HG03280 (cell line): Measurements from ENCODE around the gene CCDC110.
A peak's percentile ranks its signal among the peaks of the same experiment; 100 is the strongest.

ENCODE experiments used
- ATAC-seq: cut with Tn5 transposase; IDR thresholded peaks from one replicate; pipeline ENCODE4 v1.9.1; 2021; ENCODE audit warnings: mild to moderate bottlenecking, moderate library complexity; ENCODE audit not compliant: unreplicated experiment

Gene CCDC110

GRCh38 chr4:185473247-185473646, 1.7 kb upstream of the CCDC110 start:
- ATAC-seq, result no peak

- no peak for ATAC-seq
Observed at GRCh38 chr4:185472103-185472542, 590 bp upstream of the CCDC110 start.

GRCh38 chr4:185470501-185471195, 885 bp downstream of the CCDC110 start:
- no peak for ATAC-seq

DNA sequence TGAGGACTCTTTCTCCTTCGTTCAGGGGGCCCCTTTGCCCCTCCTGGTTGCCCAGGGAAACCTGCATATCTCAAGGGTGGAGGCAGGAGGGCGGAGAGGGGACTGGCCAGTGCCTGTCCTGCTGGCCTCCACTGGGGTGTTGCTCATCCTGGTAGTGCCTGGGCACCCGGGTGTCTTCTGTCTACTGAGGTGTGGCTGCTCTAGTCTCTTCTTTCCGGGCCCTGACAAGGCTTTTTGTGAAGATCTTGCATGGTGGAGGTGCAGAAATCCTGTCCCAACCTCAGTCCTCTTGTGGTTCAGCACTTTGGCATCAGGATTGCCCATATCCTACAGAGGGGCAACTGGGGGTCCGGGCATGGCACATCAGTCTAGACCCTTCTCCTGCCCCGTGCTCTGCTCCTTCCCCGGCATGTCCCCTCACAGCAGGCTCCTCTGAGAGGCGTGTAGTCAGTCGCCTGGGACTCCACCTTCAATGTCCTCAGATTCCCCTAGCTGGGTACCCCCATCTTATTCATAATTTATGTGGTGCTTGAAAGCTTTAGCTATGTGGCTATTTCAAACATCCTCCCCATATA, 1.9 kb downstream of the CCDC110 start:
- ATAC-seq, result no peak

GRCh38 chr4:185468999-185469398, 2.5 kb downstream of the CCDC110 start:
- no peak for ATAC-seq

GRCh38 chr4:185467991-185468390, 3.5 kb downstream of the CCDC110 start:
- ATAC-seq, result no peak

- no peak for ATAC-seq
Observed at GRCh38 chr4:185467101-185467500, 4.4 kb downstream of the CCDC110 start.

DNA sequence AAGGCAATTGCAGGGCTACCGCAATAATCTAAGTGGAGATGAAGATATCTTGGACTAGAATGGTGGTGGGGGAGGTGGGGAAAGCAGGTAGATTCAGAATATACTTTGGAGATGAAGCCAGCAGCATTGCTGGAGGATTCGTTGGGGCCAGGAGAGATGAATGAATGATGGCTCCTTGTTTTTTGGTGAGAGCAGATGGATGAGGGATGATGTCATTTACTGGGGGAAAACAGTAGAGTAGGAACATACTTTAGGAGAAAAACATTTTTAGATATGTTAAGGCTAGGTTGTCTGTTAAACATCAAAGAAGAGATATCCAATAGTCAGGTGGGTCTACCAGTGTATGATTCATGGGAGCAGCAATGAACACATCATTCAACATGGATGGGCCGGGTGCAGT, 5.8 kb downstream of the CCDC110 start:
- ATAC-seq, result no peak

DNA sequence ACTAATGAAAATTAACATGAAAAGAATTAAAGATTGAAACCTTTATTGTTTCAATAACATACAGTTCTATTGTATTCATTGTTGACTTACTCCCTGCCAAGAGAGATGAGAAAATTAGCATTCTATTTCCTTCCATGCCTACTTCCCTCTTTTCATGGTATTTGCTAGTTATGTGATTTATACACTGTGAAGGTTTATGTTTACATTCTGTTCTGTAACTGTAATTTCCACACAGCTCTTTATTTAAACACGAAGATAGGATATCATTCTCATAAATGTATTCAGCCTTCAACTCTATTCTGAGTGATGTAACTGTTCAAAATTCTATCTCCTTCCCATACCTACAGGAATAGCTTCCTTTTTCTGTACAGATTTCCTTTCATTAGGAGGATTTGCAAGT, 6.6 kb downstream of the CCDC110 start:
- no peak for ATAC-seq

GRCh38 chr4:185464183-185464582, 7.3 kb downstream of the CCDC110 start:
- no peak for ATAC-seq

GRCh38 chr4:185463541-185463940, 8.0 kb downstream of the CCDC110 start:
- no peak for ATAC-seq

DNA sequence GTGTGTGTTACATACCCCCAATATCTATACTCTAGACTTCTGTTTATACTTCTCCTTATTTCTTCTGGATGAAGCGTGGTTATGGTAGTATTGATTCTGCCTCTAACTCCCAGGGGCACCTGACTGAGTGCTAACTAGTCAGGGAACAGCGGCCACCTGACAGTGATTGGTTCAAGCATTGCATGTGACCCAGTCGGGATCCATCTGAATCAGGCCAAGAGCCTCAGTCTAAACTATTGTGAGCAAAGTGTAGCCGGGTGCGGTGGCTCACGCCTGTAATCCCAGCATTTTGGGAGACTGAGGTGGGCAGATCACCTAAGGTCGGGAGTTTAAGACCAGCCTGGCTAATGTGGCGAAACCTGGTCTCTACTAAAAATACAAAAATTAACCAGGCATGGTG, 10.0 kb downstream of the CCDC110 start:
- no peak for ATAC-seq

- no peak for ATAC-seq
Observed at GRCh38 chr4:185457136-185457535, 14.4 kb downstream of the CCDC110 start.

GRCh38 chr4:185456131-185456530, 15.4 kb downstream of the CCDC110 start:
- no peak for ATAC-seq

- ATAC-seq, result no peak
Observed at GRCh38 chr4:185445209-185445608, 26.3 kb downstream of the CCDC110 start.

DNA sequence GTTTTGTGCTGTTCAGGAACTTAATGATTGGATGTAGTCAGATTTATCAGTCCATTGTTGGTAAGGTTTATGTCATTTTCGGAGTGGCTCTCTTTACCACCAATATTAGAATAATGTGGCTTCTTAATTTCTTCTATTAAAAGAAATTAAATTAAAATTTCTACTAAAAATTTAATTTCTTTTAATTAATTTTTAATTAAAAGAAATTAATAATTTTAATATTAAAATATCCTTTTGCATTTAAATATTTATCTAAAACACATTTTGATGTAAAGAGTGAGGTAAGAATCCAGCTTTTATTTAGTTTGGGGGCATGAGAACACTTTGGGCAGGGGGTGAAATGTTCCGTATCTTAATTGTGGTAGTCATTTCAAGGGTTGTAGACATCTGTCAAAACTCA, 30.1 kb downstream of the CCDC110 start:
- ATAC-seq, result no peak

DNA sequence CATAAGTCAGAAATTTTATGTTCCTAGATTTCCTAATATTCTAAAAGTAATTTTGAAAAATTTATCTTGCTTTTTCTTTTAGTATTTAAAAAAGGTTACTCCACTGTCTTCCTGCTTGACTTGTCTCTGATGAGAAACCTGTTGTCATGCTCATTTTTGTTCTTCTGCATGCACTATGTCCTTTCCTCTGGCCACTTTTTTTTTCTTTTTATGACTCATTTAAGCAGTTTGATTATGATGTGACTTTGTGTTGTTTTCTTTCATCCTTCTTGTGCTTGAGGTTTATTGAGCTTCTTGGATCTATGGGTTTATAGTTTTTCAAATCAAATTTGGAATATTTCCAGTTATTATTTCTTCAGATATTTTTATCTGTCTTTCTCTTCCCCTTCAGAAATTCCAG, 33.7 kb downstream of the CCDC110 start:
- ATAC-seq, result peak; percentile 62

GRCh38 chr4:185435466-185435865, 36.1 kb downstream of the CCDC110 start:
- ATAC-seq, result no peak

DNA sequence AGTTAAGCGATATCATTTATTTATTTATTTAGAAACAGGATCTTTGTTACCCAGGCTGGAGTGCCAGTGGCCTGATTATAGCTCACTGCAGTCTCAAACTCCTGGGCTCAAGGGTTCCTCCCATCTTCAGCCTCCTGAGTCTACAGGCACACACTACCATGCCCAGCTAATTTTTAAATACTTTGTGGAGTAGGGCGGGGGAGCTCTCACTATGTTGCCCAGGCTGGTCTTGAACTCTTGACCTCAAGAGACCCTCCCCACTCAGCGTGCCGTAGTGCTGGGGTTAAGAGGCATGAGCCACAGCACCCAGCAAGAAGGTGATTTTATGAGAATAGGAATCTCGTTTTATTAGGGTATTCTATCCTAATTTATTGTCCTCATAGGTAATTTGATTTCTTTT, 41.9 kb downstream of the CCDC110 start:
- ATAC-seq, result no peak

GRCh38 chr4:185426960-185427688, 44.4 kb downstream of the CCDC110 start:
- no peak for ATAC-seq

GRCh38 chr4:185425647-185426352, 45.7 kb downstream of the CCDC110 start, which contains the start of gene UFSP2:
Gene UFSP2, minus strand, starts transcription at chr4:185425964. Its CDS starts 96 bp downstream, at chr4:185425868.
- peak; percentile 89 for ATAC-seq
